K562 (cell line): Measurements from ENCODE around the gene ITPR2. TPM values are rescaled to one million over a fixed set of nuclear protein-coding genes. Genes with fewer than 3 reads are reported as not detected.

Source experiments
- ATAC-seq: fragments of 200-7000 bp; cut with Tn5 transposase; 3 replicates; pipeline ENCODE4 v1.9.1; 2020; ENCODE audit warnings: moderate library complexity
- BruUV-seq: library from RNA; stranded (reverse); fragments of 400-500 nt; replicated peaks from 2 replicates; lab custom pipeline; 2021; lab: Mats Ljungman, UMichigan
- CTCF ChIA-PET: fragments of 300-600 bp; formaldehyde crosslinking; extraction: SDS; loops from one replicate; lab custom pipeline; 2021; ENCODE audit warnings: low intra/inter-chr PET ratio; lab: Yijun Ruan, JAX
- POLR2A ChIA-PET: fragments of 300-600, 350-650 bp; sonication (Branson Sonifier 250); formaldehyde crosslinking; extraction: SDS; loops from one replicate; lab custom pipeline; 2021; ENCODE audit warnings: antibody characterized with exemption, inconsistent platforms; lab: Yijun Ruan, JAX
- DNase-seq, 4 experiments: peaks; one replicate each; pipeline versions ENCODE4 v3.0.0 to v3.0.0-alpha.2; 2011 to 2018; ENCODE audit warnings: low spot score in 3 of 4, mixed read lengths in 3 of 4; ENCODE audit errors: extremely low read depth in 1 of 4
- FAIRE-seq: peaks from 2 replicates; lab custom pipeline; 2011; peaks lifted over from hg19 to GRCh38; lab: Jason Lieb, UNC
- H2AFZ ChIP-seq: 2 replicates; pipeline ENCODE4 v1.6.0; 2011; ENCODE audit warnings: low read depth, low read length, control low read depth, inconsistent platforms
- H3K27ac ChIP-seq: fragments of 200-600 bp; 3 replicates; pipeline ENCODE4 v1.8.0; 2011; ENCODE audit warnings: low read depth, mild to moderate bottlenecking, control low read depth, inconsistent platforms, low read length, moderate library complexity, mixed read lengths; ENCODE audit errors: extremely low read depth
- H3K27me3 ChIP-seq, 2 experiments: fragments of 300-600 bp in 1 of 2; 2 replicates in 1 of 2; 3 replicates in 1 of 2; pipeline versions ENCODE4 v1.6.0 to v1.8.0; 2011; ENCODE audit warnings: inconsistent platforms in 2 of 2, low read length in 2 of 2, mild to moderate bottlenecking in 1 of 2, mixed read lengths in 1 of 2, moderate library complexity in 1 of 2; ENCODE audit not compliant: control insufficient read depth in 2 of 2, insufficient read depth in 2 of 2
- H3K36me3 ChIP-seq: fragments of 300-600 bp; 3 replicates; pipeline ENCODE4 v1.8.0; 2011; ENCODE audit warnings: mild to moderate bottlenecking, low read length, inconsistent platforms; ENCODE audit not compliant: control insufficient read depth, insufficient read depth
- H3K4me1 ChIP-seq, 2 experiments: fragments of 200-600 bp in 1 of 2; replicated peaks in 1 of 2; 2 replicates in 1 of 2; 3 replicates in 1 of 2; pipeline versions ENCODE4 v1.5.1 to v1.8.0; 2011; ENCODE audit warnings: inconsistent platforms in 2 of 2, low read length in 2 of 2, mild to moderate bottlenecking in 1 of 2, mixed read lengths in 1 of 2, moderate library complexity in 1 of 2; ENCODE audit not compliant: control insufficient read depth in 2 of 2, insufficient read depth in 2 of 2
- H3K4me2 ChIP-seq: 2 replicates; pipeline ENCODE4 v1.6.1; 2011; ENCODE audit warnings: low read length, control low read depth, inconsistent platforms, mixed read lengths; ENCODE audit not compliant: insufficient read depth
- H3K4me3 ChIP-seq: fragments of 200-600 bp; sonication (generic), shearing (Covaris generic); 2 replicates; pipeline ENCODE4 v1.5.1; 2016; ENCODE audit warnings: control low read depth, inconsistent platforms
- H3K79me2 ChIP-seq: fragments of 200-600 bp; 3 replicates; pipeline ENCODE4 v1.8.0; 2011; ENCODE audit warnings: low read length, inconsistent platforms; ENCODE audit not compliant: control insufficient read depth, insufficient read depth
- H3K9ac ChIP-seq, 2 experiments: 2 replicates each; pipeline versions ENCODE4 v1.6.0 to v1.6.1; 2011; ENCODE audit warnings: low read depth in 2 of 2, low read length in 2 of 2, control low read depth in 1 of 2, inconsistent platforms in 1 of 2, mild to moderate bottlenecking in 1 of 2, mixed read lengths in 1 of 2; ENCODE audit not compliant: insufficient read depth in 1 of 2
- H3K9me1 ChIP-seq: one replicate; pipeline ENCODE4 v1.6.0; 2011; ENCODE audit warnings: inconsistent platforms, mild to moderate bottlenecking, low read length, moderate library complexity; ENCODE audit not compliant: control insufficient read depth, insufficient read depth
- H3K9me3 ChIP-seq: replicated peaks from 2 replicates; pipeline ENCODE4 v1.5.1; 2011; ENCODE audit warnings: low read depth, low read length, inconsistent platforms; ENCODE audit not compliant: control insufficient read depth, insufficient read depth
- H4K20me1 ChIP-seq: replicated peaks from 2 replicates; pipeline ENCODE4 v1.6.1; 2011; ENCODE audit warnings: low read length, inconsistent platforms, mixed read lengths; ENCODE audit not compliant: control insufficient read depth, insufficient read depth
- CBX1 ChIP-seq: sonication (generic); IDR thresholded peaks from 2 replicates; pipeline ENCODE4 v1.6.1; 2016; ENCODE audit warnings: antibody characterized with exemption, low read depth, mild to moderate bottlenecking
- E2F8 ChIP-seq: fragments of 450-650 bp; IDR thresholded peaks from 2 replicates; pipeline ENCODE4 v1.7.1; 2018; ENCODE audit warnings: mild to moderate bottlenecking, low read depth; ENCODE audit not compliant: partially characterized antibody
- SMAD3 ChIP-seq: fragments of 450-650 bp; formaldehyde crosslinking; conservative IDR thresholded peaks from 2 replicates; pipeline ENCODE4 v1.4.0; 2020; ENCODE audit warnings: mild to moderate bottlenecking
- TCF3 ChIP-seq: sonication (generic); formaldehyde crosslinking; IDR thresholded peaks from 2 replicates; pipeline ENCODE4 v1.4.0; 2020; ENCODE audit warnings: mild to moderate bottlenecking, missing genetic modification reagents
- ZNF121 ChIP-seq: sonication (generic); formaldehyde crosslinking; conservative IDR thresholded peaks from 2 replicates; pipeline ENCODE4 v1.8.0; 2022; ENCODE audit warnings: missing genetic modification reagents
- ZNF551 ChIP-seq: fragments of 250-450 bp; sonication (Bioruptor Pico); IDR thresholded peaks from 2 replicates; pipeline ENCODE4 v1.5.0; 2021; ENCODE audit warnings: mild to moderate bottlenecking, moderate library complexity
- WGBS: fragments of 100-300 bp; shearing (Covaris generic); methylation state at CpG from one replicate; pipeline ENCODE4 v1.1.6; 2016; ENCODE audit warnings: low coverage, mixed read lengths; ENCODE audit not compliant: insufficient coverage; ENCODE audit errors: missing lambda C conversion rate; 5-methylcytosine and 5-hydroxymethylcytosine counted together
- in situ Hi-C: fragments of 300-500 bp; cut with MboI; formaldehyde crosslinking; loops from 4 replicates; pipeline ENCODE4 v1.15.0; 2018; ENCODE audit warnings: inconsistent platforms, mixed read lengths
- intact Hi-C: fragments of 100-400 bp; cut with micrococcal nuclease; formaldehyde crosslinking; loops from 2 replicates; pipeline ENCODE4 v1.14.2; 2022
- polyA plus RNA-seq, 8 experiments: library from polyadenylated mRNA; depleted of rRNA in 4 of 8; stranded (reverse) in 5 of 8; unstranded in 3 of 8; fragments of >200 nt; fragmentation: Nextera tagmentation in 2 of 8; fragmentation: Illumina TruSeq in 1 of 8; extraction: Ambion mirVana in 2 of 8; extraction: Trizol in 1 of 8; gene quantifications; 2 replicates each; pipeline versions ENCODE4 v1.2.1 to v1.2.3, GENCODE V29; 2011 to 2014; ENCODE audit warnings: inconsistent platforms in 1 of 8, missing spikeins in 1 of 8
- total RNA-seq, 7 experiments: library from RNA; depleted of rRNA in 6 of 7; stranded (reverse); fragments of >200 nt in 6 of 7; fragmentation: Illumina TruSeq in 2 of 7; extraction: Trizol in 2 of 7; gene quantifications; 2 replicates each; pipeline versions ENCODE4 v1.2.1 to v1.2.3, GENCODE V29; 2011 to 2021; ENCODE audit warnings: low replicate concordance in 1 of 7

ITPR2 gene
- total and polyA plus RNA-seq, 9 of the 15 experiments (the other 6 are each of a cell fraction or from before 2014, with no cell fraction given) = 0.21 to 3.3 (median 0.95) TPM

GRCh38 chr12:26744697-26745440 is 88.1 kb downstream of the ITPR2 start:
- H3K27ac ChIP-seq = no peak overlapping the region
- H2AFZ ChIP-seq = no peak overlapping the region
- H3K4me2 ChIP-seq = no peak overlapping the region
- FAIRE-seq (no peak), DNase-seq (no peak), ATAC-seq (no peak)
- BruUV-seq = no TSS peak
- H3K4me1 ChIP-seq = no peaks in the 10 kb centered on the region
- TF ChIP-seq TCF3 (no peak), SMAD3 (CRISPR knock-in tag) (no peak), E2F8 (no peak), ZNF551 (no peak), CBX1 (no peak), ZNF121 (CRISPR knock-in tag) (no peak)
- POLR2A ChIA-PET = interaction anchor here (0.6 kb wide), 1 partner anchor 18 kb away, joined by 3 read pairs; no protein-coding TSS in a partner anchor
- WGBS = 0% methylated on average over 8 of the region's 8 CpGs
- no peak overlapping the region for H3K9ac ChIP-seq
- H3K9me1 ChIP-seq = no peaks in the 10 kb centered on the region
- H3K4me3 ChIP-seq = no peak overlapping the region
- CTCF ChIA-PET = no interaction called here
- in situ Hi-C loops (no loop called here), intact Hi-C loops (no loop called here)
- no peaks in the 10 kb centered on the region for H3K9me3 ChIP-seq
- no peaks in the 10 kb centered on the region for H3K36me3 ChIP-seq
- peaks cover 2 to 6% of the 10 kb centered on the region in 2 experiments; a peak in 2 of 5 replicates for H3K27me3 ChIP-seq
- H3K79me2 ChIP-seq = no peaks in the 10 kb centered on the region
- no peaks in the 10 kb centered on the region for H4K20me1 ChIP-seq
